ENCODE data around the gene SHMT2. TPM values are rescaled to one million over a fixed set of nuclear protein-coding genes. Genes with fewer than 3 reads are reported as not detected.
"Not testable (repeated sequence)": the region's sequence is repeated elsewhere in the genome, so short reads cannot be mapped to it uniquely, and the experiment has no call there.

The SHMT2 gene
- total RNA-seq, 1 donor from 2014 or later = 91.3 TPM

- H3K4me1 ChIP-seq (ENCODE audit: control insufficient read depth in 3 of 3, insufficient read depth in 3 of 3, low read length in 3 of 3) = peaks cover 12 to 16% (median 13%) of the 10 kb centered on the region in 3 donors
- H3K27ac ChIP-seq (ENCODE audit: low read depth, low read length) = no peak overlapping the region
- no peak overlapping the region for H3K4me3 ChIP-seq (ENCODE audit: low read length in 3 of 3)
- no peak overlapping the region for H3K9ac ChIP-seq (ENCODE audit: low read depth in 1 of 3, low read length in 3 of 3)
- H3K27me3 ChIP-seq (ENCODE audit: control insufficient read depth in 3 of 3, insufficient read depth in 3 of 3, low read length in 3 of 3) = no peaks in the 10 kb centered on the region
- peaks cover 25 to 33% (median 31%) of the 10 kb centered on the region in 3 donors for H3K36me3 ChIP-seq (ENCODE audit: control insufficient read depth in 3 of 3, insufficient read depth in 3 of 3, low read length in 3 of 3)
- H3K9me3 ChIP-seq (ENCODE audit: control insufficient read depth in 3 of 3, low read length in 3 of 3) = no peaks in the 10 kb centered on the region
These were observed 41.5 kb downstream of the SHMT2 start for GRCh38 chr12:57270966-57271470.

DNA sequence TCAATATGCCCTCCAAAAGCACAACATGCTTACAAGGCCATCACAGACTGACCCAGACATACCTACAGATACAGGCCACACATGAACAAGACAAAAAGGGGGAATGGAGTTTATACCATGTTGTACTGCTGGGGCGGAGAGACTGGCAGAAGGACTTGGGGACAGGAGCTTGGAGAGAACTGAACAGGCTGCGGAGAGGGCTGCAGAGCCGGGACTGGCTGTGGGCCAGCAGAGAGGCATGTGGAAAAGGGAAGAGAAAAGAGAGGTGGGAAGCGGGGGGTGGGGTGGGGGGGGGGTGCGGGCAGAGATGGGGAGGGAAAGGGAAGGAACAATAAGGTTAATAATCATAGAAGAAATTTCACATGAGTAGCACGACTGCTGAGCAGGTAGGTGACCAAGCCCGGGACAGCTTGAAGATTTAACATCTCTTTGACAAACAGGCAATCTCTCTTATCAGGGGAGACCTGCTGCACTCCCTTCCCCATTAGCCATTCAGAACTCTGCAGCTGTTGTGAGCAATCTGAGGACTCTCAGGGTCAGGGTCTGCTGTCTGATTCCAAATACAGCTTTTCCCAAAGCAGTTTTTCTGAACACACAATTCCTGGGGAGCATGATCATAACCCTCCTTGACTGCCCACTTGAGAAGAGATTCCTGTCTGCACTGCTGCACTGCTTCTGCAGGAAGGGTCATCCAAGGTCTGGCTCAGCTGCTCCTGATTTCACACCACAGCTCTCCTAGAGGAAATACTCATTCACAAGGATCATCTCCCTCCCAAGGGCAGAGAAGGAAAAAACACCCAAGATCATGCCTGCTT is 43.0 kb downstream of the SHMT2 start:
- Histone ChIP-seq H3K9me3 (ENCODE audit: control insufficient read depth in 3 of 3, low read length in 3 of 3) (no peaks in the 10 kb centered on the region), H3K36me3 (ENCODE audit: control insufficient read depth in 3 of 3, insufficient read depth in 3 of 3, low read length in 3 of 3) (peaks cover 18 to 26% (median 23%) of the 10 kb centered on the region in 3 donors), H3K9ac (ENCODE audit: low read depth in 1 of 3, low read length in 3 of 3) (no peak overlapping the region), H3K4me1 (ENCODE audit: control insufficient read depth in 3 of 3, insufficient read depth in 3 of 3, low read length in 3 of 3) (peaks cover 12 to 16% (median 13%) of the 10 kb centered on the region in 3 donors), H3K27me3 (ENCODE audit: control insufficient read depth in 3 of 3, insufficient read depth in 3 of 3, low read length in 3 of 3) (no peaks in the 10 kb centered on the region), H3K4me3 (ENCODE audit: low read length in 3 of 3) (no peak overlapping the region), H3K27ac (ENCODE audit: low read depth, low read length) (no peak overlapping the region)

GRCh38 chr12:57273516-57273915 is 44.0 kb downstream of the SHMT2 start:
- H3K27me3 ChIP-seq (ENCODE audit: control insufficient read depth in 3 of 3, insufficient read depth in 3 of 3, low read length in 3 of 3) = no peaks in the 10 kb centered on the region
- peaks cover 13 to 28% (median 26%) of the 10 kb centered on the region in 3 donors for H3K36me3 ChIP-seq (ENCODE audit: control insufficient read depth in 3 of 3, insufficient read depth in 3 of 3, low read length in 3 of 3)
- peaks cover 12 to 16% (median 13%) of the 10 kb centered on the region in 3 donors for H3K4me1 ChIP-seq (ENCODE audit: control insufficient read depth in 3 of 3, insufficient read depth in 3 of 3, low read length in 3 of 3)
- no peak overlapping the region for H3K27ac ChIP-seq (ENCODE audit: low read depth, low read length)
- H3K9me3 ChIP-seq (ENCODE audit: control insufficient read depth in 3 of 3, low read length in 3 of 3) = no peaks in the 10 kb centered on the region
- H3K9ac ChIP-seq (ENCODE audit: low read depth in 1 of 3, low read length in 3 of 3) = no peak overlapping the region
- no peak overlapping the region for H3K4me3 ChIP-seq (ENCODE audit: low read length in 3 of 3)

DNA sequence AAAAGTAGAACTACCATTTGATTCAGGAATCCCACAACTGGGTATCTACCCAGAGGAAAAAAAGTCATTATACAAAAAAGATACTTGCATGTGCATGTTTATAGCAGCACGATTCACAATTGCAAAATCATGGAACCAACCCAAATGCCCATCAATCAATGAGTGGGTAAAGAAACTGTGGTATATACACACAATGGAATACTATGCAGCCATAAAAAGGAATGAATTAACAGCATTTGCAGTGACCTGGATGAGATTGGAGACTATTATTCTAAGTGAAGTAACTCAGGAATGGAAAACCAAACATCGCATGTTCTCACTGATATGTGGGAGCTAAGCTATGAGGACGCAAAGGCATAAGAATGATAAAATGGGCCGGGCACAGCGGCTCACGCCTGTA is 46.7 kb downstream of the SHMT2 start:
- Histone ChIP-seq H3K4me1 (ENCODE audit: control insufficient read depth in 3 of 3, insufficient read depth in 3 of 3, low read length in 3 of 3) (peaks cover 11 to 13% (median 12%) of the 10 kb centered on the region in 3 donors), H3K36me3 (ENCODE audit: control insufficient read depth in 3 of 3, insufficient read depth in 3 of 3, low read length in 3 of 3) (peaks cover 11 to 31% (median 29%) of the 10 kb centered on the region in 3 donors)
- not testable (repeated sequence) for H3K9ac ChIP-seq (ENCODE audit: low read depth in 1 of 3, low read length in 3 of 3); H3K4me3 ChIP-seq (ENCODE audit: low read length in 3 of 3); H3K27me3 ChIP-seq (ENCODE audit: control insufficient read depth in 3 of 3, insufficient read depth in 3 of 3, low read length in 3 of 3); H3K27ac ChIP-seq (ENCODE audit: low read depth, low read length); H3K9me3 ChIP-seq (ENCODE audit: control insufficient read depth in 3 of 3, low read length in 3 of 3)

- H3K4me1 ChIP-seq (ENCODE audit: control insufficient read depth in 3 of 3, insufficient read depth in 3 of 3, low read length in 3 of 3) = peaks cover 9 to 13% (median 12%) of the 10 kb centered on the region in 3 donors
- no peak overlapping the region for H3K9ac ChIP-seq (ENCODE audit: low read depth in 1 of 3, low read length in 3 of 3)
- peaks cover 15 to 34% (median 33%) of the 10 kb centered on the region in 3 donors for H3K36me3 ChIP-seq (ENCODE audit: control insufficient read depth in 3 of 3, insufficient read depth in 3 of 3, low read length in 3 of 3)
- no peaks in the 10 kb centered on the region for H3K9me3 ChIP-seq (ENCODE audit: control insufficient read depth in 3 of 3, low read length in 3 of 3)
- H3K27me3 ChIP-seq (ENCODE audit: control insufficient read depth in 3 of 3, insufficient read depth in 3 of 3, low read length in 3 of 3) = no peaks in the 10 kb centered on the region
- H3K27ac ChIP-seq (ENCODE audit: low read depth, low read length) = no peak overlapping the region
- H3K4me3 ChIP-seq (ENCODE audit: low read length in 3 of 3) = no peak overlapping the region
These were observed 47.5 kb downstream of the SHMT2 start for GRCh38 chr12:57276935-57277563.

DNA sequence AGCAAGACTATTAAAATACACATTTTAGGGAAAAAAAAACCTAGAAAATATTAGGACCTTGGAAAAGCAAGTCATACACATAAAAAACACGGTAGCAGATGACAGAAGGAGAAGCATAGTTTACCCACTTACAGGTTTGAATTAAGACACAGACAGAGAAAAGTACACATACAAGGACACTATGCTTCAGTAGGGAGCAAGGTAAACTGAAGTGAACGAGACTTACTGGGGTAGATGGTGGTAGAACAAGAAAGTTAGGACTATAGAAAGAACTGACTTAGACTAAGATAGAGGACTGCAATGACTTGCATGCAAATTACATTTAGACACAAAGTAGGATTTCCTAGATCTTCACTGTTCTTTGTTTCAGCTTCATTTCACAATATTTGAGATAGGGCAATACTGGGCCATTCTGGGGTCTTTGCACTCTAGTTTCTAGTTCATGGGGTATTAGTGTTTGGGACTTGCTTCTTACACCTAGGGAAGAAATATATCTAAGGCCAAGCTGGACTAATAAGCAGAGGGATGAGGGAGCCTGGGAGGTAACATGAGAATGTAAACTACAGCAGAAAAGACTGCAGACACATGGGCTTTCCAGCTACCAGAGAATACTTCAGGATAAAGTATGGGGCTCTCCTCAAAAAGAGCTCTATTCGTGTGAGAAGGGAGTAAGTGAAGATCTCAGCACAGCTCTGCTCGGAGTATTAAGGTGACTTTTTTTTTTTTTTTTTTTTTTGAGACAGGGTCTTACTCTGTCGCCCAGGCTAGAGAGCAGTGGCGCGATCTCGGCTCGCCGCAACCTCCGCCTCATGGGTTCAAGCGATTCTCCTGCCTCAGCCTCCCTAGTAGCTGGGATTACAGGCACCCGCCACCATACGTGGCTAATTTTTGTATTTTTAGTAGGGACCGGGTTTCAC is 49.2 kb downstream of the SHMT2 start:
- no peak overlapping the region for H3K27ac ChIP-seq (ENCODE audit: low read depth, low read length)
- no peaks in the 10 kb centered on the region for H3K9me3 ChIP-seq (ENCODE audit: control insufficient read depth in 3 of 3, low read length in 3 of 3)
- H3K4me1 ChIP-seq (ENCODE audit: control insufficient read depth in 3 of 3, insufficient read depth in 3 of 3, low read length in 3 of 3) = no peaks in the 10 kb centered on the region
- H3K27me3 ChIP-seq (ENCODE audit: control insufficient read depth in 3 of 3, insufficient read depth in 3 of 3, low read length in 3 of 3) = no peaks in the 10 kb centered on the region
- no peak overlapping the region for H3K4me3 ChIP-seq (ENCODE audit: low read length in 3 of 3)
- H3K36me3 ChIP-seq (ENCODE audit: control insufficient read depth in 3 of 3, insufficient read depth in 3 of 3, low read length in 3 of 3) = peaks cover 17 to 48% (median 40%) of the 10 kb centered on the region in 3 donors
- H3K9ac ChIP-seq (ENCODE audit: low read depth in 1 of 3, low read length in 3 of 3) = no peak overlapping the region

DNA sequence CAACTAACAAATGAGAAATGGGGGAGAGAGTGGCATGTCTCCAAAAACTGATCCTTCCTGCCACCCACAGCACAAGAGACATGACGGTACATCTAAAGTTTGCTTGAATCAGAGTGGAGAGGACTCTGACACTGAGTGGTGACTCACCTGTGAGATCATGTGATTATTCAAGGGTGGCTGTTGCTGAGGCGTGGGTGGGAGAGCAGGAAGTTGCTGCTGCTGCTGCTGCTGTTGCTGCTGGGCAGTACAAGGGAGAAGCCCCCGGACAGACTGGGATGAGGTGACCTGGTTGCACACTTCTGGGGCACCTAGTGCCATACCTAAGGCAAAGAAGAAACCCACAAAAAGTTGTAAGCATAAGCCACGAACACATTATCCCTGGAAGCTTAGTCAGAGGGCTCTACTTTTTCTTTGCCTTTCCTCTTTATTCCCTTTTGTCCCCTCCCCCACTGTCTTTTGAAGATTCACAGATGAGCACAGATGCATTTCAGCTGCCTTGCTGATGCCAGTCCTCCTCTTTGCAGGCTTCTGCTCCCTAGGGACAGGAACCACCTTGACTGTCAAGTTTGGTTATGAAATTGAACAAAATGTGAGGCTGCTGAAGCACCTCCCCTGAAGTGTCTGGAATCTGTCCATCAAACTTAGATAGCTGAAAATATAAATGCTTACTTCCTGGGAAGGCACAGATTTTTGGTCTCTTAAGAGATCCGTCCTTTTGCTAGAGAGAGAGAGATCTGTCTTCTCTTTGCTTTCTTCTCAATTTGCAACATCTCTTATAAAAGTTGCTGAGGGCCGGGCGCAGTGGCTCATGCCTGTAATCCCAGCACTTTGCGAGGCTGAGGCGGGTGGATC is 50.9 kb downstream of the SHMT2 start:
- no peak overlapping the region for H3K4me3 ChIP-seq (ENCODE audit: low read length in 3 of 3)
- H3K9ac ChIP-seq (ENCODE audit: low read depth in 1 of 3, low read length in 3 of 3) = no peak overlapping the region
- H3K4me1 ChIP-seq (ENCODE audit: control insufficient read depth in 3 of 3, insufficient read depth in 3 of 3, low read length in 3 of 3) = no peaks in the 10 kb centered on the region
- no peaks in the 10 kb centered on the region for H3K9me3 ChIP-seq (ENCODE audit: control insufficient read depth in 3 of 3, low read length in 3 of 3)
- H3K27me3 ChIP-seq (ENCODE audit: control insufficient read depth in 3 of 3, insufficient read depth in 3 of 3, low read length in 3 of 3) = no peaks in the 10 kb centered on the region
- no peak overlapping the region for H3K27ac ChIP-seq (ENCODE audit: low read depth, low read length)
- peaks cover 21 to 55% (median 49%) of the 10 kb centered on the region in 3 donors for H3K36me3 ChIP-seq (ENCODE audit: control insufficient read depth in 3 of 3, insufficient read depth in 3 of 3, low read length in 3 of 3)

DNA sequence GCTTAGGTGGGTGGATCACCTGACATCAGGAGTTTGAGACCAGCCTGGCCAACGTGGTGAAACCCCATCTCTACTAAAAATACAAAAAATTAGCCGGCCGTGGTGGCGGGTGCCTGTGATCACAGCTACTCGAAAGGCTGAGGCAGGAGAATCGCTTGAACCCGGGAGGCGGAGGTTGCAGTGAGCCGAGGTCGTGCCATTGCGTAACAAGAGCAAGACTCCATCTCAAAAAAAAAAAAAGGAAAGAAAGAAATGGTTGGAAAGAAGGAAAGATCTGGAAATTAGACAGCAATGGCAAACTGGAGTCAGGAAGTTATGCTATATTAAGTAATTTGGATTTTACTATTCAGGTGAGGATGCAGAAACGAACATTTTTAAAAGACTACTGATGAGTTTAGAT is 52.6 kb downstream of the SHMT2 start:
- H3K36me3 ChIP-seq (ENCODE audit: control insufficient read depth in 3 of 3, insufficient read depth in 3 of 3, low read length in 3 of 3) = peaks cover 24 to 64% (median 55%) of the 10 kb centered on the region in 3 donors
- not testable (repeated sequence) for H3K27ac ChIP-seq (ENCODE audit: low read depth, low read length); H3K4me1 ChIP-seq (ENCODE audit: control insufficient read depth in 3 of 3, insufficient read depth in 3 of 3, low read length in 3 of 3); H3K4me3 ChIP-seq (ENCODE audit: low read length in 3 of 3); H3K9ac ChIP-seq (ENCODE audit: low read depth in 1 of 3, low read length in 3 of 3); H3K9me3 ChIP-seq (ENCODE audit: control insufficient read depth in 3 of 3, low read length in 3 of 3); H3K27me3 ChIP-seq (ENCODE audit: control insufficient read depth in 3 of 3, insufficient read depth in 3 of 3, low read length in 3 of 3)
